Endothelial cell of umbilical vein (primary cell): ENCODE results near the gene CPED1. TPM values are rescaled to one million over a fixed set of nuclear protein-coding genes. Genes with fewer than 3 reads are reported as not detected.
"Not testable (repeated sequence)": the region's sequence is repeated elsewhere in the genome, so short reads cannot be mapped to it uniquely, and the experiment has no call there.

ENCODE experiments used
- BruUV-seq: library from RNA; stranded (reverse); fragments of 400-500 nt; replicated peaks from 2 replicates; lab custom pipeline; 2021; lab: Mats Ljungman, UMichigan
- CTCF ChIA-PET: fragments of 300-600, 350-600 bp; sonication (Branson Sonifier 250); formaldehyde crosslinking; loops from one replicate; lab custom pipeline; 2021; ENCODE audit warnings: antibody characterized with exemption, inconsistent platforms; lab: Charles Lee
- POLR2A ChIA-PET: fragments of 300-600, 350-600 bp; sonication (Branson Sonifier 250); formaldehyde crosslinking; loops from one replicate; lab custom pipeline; 2021; ENCODE audit warnings: antibody characterized with exemption, inconsistent platforms; lab: Charles Lee
- DNase-seq: peaks from one replicate; pipeline ENCODE4 v3.0.0-alpha.2; 2011; ENCODE audit warnings: low read depth, low spot score
- FAIRE-seq: peaks from 2 replicates; lab custom pipeline; 2011; peaks lifted over from hg19 to GRCh38; lab: Jason Lieb, UNC
- H2AFZ ChIP-seq: 2 replicates; pipeline ENCODE4 v1.6.0; 2012; ENCODE audit warnings: low read depth, low read length, control low read depth, inconsistent platforms
- H3K27ac ChIP-seq: 2 replicates; pipeline ENCODE4 v1.5.1; 2011; ENCODE audit warnings: low read depth, mild to moderate bottlenecking, control low read depth, low read length, moderate library complexity; ENCODE audit not compliant: insufficient read depth
- H3K27me3 ChIP-seq, 2 experiments: 2 replicates each; pipeline versions ENCODE4 v1.6.0 to v1.6.1; 2011; ENCODE audit warnings: low read length in 2 of 2, mixed read lengths in 1 of 2; ENCODE audit not compliant: control insufficient read depth in 2 of 2, insufficient read depth in 2 of 2
- H3K36me3 ChIP-seq, 2 experiments: 2 replicates in 1 of 2; 3 replicates in 1 of 2; pipeline ENCODE4 v1.5.1; 2011; ENCODE audit warnings: low read length in 2 of 2, mild to moderate bottlenecking in 1 of 2, moderate library complexity in 1 of 2; ENCODE audit not compliant: control insufficient read depth in 2 of 2, insufficient read depth in 2 of 2; ENCODE audit errors: extremely low read depth in 1 of 2
- H3K4me1 ChIP-seq: 3 replicates; pipeline ENCODE4 v1.5.1; 2011; ENCODE audit warnings: mild to moderate bottlenecking, low read length; ENCODE audit not compliant: control insufficient read depth, insufficient read depth; ENCODE audit errors: extremely low read depth
- H3K4me2 ChIP-seq: 2 replicates; pipeline ENCODE4 v1.6.1; 2011; ENCODE audit warnings: low read length, control low read depth, mixed read lengths; ENCODE audit not compliant: insufficient read depth
- H3K4me3 ChIP-seq, 3 experiments: fragments of 200-600 bp in 1 of 3; sonication (generic), shearing (Covaris generic) in 1 of 3; replicated peaks in 1 of 3; 2 replicates each; pipeline ENCODE4 v1.5.1; 2011 to 2016; ENCODE audit warnings: control low read depth in 3 of 3, low read length in 3 of 3, mild to moderate bottlenecking in 2 of 3, inconsistent platforms in 1 of 3, low read depth in 1 of 3, moderate library complexity in 1 of 3; ENCODE audit not compliant: insufficient read depth in 1 of 3
- H3K79me2 ChIP-seq: 2 replicates; pipeline ENCODE4 v1.6.0; 2012; ENCODE audit warnings: low read length, inconsistent platforms; ENCODE audit not compliant: control insufficient read depth, insufficient read depth
- H3K9ac ChIP-seq: replicated peaks from 2 replicates; pipeline ENCODE3; 2011; ENCODE audit warnings: low read length, control low read depth; ENCODE audit not compliant: insufficient read depth; ENCODE audit errors: extremely low read depth
- H3K9me1 ChIP-seq: replicated peaks from 3 replicates; pipeline ENCODE4 v1.6.0; 2011; ENCODE audit warnings: mild to moderate bottlenecking, low read length; ENCODE audit not compliant: control insufficient read depth, insufficient read depth; ENCODE audit errors: extremely low read depth
- H3K9me3 ChIP-seq: replicated peaks from 2 replicates; pipeline ENCODE4 v1.5.1; 2012; ENCODE audit warnings: low read length, inconsistent platforms; ENCODE audit not compliant: control insufficient read depth, insufficient read depth
- H4K20me1 ChIP-seq: replicated peaks from 2 replicates; pipeline ENCODE3; 2011; ENCODE audit warnings: mild to moderate bottlenecking, low read length; ENCODE audit not compliant: control insufficient read depth, insufficient read depth; ENCODE audit errors: extremely low read depth
- CTCF ChIP-seq, 2 donors: IDR thresholded peaks; 1 replicate in 1 of 2; 2 replicates in 1 of 2; pipeline ENCODE4 v1.5.1; 2011; ENCODE audit warnings: low read length in 2 of 2, mild to moderate bottlenecking in 2 of 2, moderate library complexity in 2 of 2, control low read depth in 1 of 2, inconsistent platforms in 1 of 2, low read depth in 1 of 2; ENCODE audit not compliant: insufficient read depth in 1 of 2; ENCODE audit errors: extremely low read depth in 1 of 2
- EZH2 ChIP-seq: IDR thresholded peaks from 2 replicates; pipeline ENCODE4 v1.6.1; 2012; ENCODE audit warnings: borderline replicate concordance, low read depth, mild to moderate bottlenecking, moderate library complexity, low read length, inconsistent platforms; ENCODE audit not compliant: severe bottlenecking
- FOS ChIP-seq: IDR thresholded peaks from 2 replicates; pipeline ENCODE4 v1.6.1; 2011; ENCODE audit warnings: mild to moderate bottlenecking, low read length, moderate library complexity, borderline replicate concordance; ENCODE audit not compliant: insufficient read depth
- POLR2AphosphoS5 ChIP-seq: IDR thresholded peaks from 2 replicates; pipeline ENCODE4 v1.6.1; 2012; ENCODE audit warnings: low read depth, mild to moderate bottlenecking, control low read depth, low read length, moderate library complexity; ENCODE audit not compliant: insufficient read depth
- dilution Hi-C: fragments of 300-500 bp; cut with MboI; formaldehyde crosslinking; loops from one replicate; pipeline ENCODE4 v1.15.0; 2019; ENCODE audit warnings: low sequenced_read_pairs; ENCODE audit not compliant: extremely low pct_ligation_motif_present
- intact Hi-C: fragments of 100-400 bp; cut with micrococcal nuclease; formaldehyde crosslinking; loops from one replicate; pipeline ENCODE4 v1.10.0; 2022
- polyA plus RNA-seq, 4 experiments: library from polyadenylated mRNA; depleted of rRNA in 3 of 4; stranded (reverse) in 3 of 4; unstranded in 1 of 4; fragments of >200 nt; gene quantifications; 2 replicates each; pipeline versions ENCODE4 v1.2.1 to v1.2.3, GENCODE V29; 2011 to 2012; ENCODE audit warnings: missing spikeins in 1 of 4
- total RNA-seq: library from RNA; stranded (reverse); gene quantifications from 2 replicates; pipeline ENCODE4 v1.2.3, GENCODE V29; 2021

CPED1 gene
- total and polyA plus RNA-seq, 2 donors (not counting 3 experiments of a cell fraction or from before 2014, with no cell fraction given), result 0.22 to 3.0 TPM

GRCh38 chr7:121182902-121183301, 194.4 kb downstream of the CPED1 start:
- Histone ChIP-seq H3K9me3 (no peaks in the 10 kb centered on the region), H4K20me1 (no peaks in the 10 kb centered on the region), H3K79me2 (no peaks in the 10 kb centered on the region), H3K4me2 (no peak overlapping the region), H3K4me1 (no peaks in the 10 kb centered on the region), H3K4me3 (no peak overlapping the region), H3K9me1 (no peaks in the 10 kb centered on the region), H3K36me3 (no peaks in the 10 kb centered on the region), H3K27ac (no peak overlapping the region), H2AFZ (no peak overlapping the region), H3K27me3 (peaks cover 0 to 4% of the 10 kb centered on the region in 2 experiments), H3K9ac (no peak overlapping the region)
- no peak for TF ChIP-seq CTCF (IDR thresholded peaks at IDR 0.05; ENCODE audit: extremely low read depth in 1 of 2, insufficient read depth in 1 of 2, low read depth in 1 of 2, low read length in 2 of 2)
- TF ChIP-seq POLR2AphosphoS5, result no peak
- TF ChIP-seq EZH2, result no peak
- TF ChIP-seq FOS, result no peak
- no TSS peak for BruUV-seq
- FAIRE-seq (no peak), DNase-seq (no peak)
- ChIA-PET POLR2A (no interaction called here), CTCF (no interaction called here)
- dilution Hi-C loops, result no loop called here
- intact Hi-C loops, result no loop called here

GRCh38 chr7:121183883-121184282, 195.4 kb downstream of the CPED1 start:
- H3K9me1 ChIP-seq, CTCF ChIA-PET, H3K4me2 ChIP-seq, H3K36me3 ChIP-seq, H2AFZ ChIP-seq, BruUV-seq, H3K79me2 ChIP-seq, H3K27me3 ChIP-seq, H3K9me3 ChIP-seq, H3K9ac ChIP-seq, intact Hi-C loops, H3K4me1 ChIP-seq, H3K27ac ChIP-seq, DNase-seq, H4K20me1 ChIP-seq, H3K4me3 ChIP-seq, FAIRE-seq, POLR2A ChIA-PET, dilution Hi-C loops: not testable (repeated sequence)
